Brain microvascular endothelial cell (primary cell): ENCODE measurements around the gene FGGY.

ENCODE experiments used
- DNase-seq: peaks from one replicate; pipeline ENCODE4 v3.0.0-alpha.2; 2020
- H3K27ac ChIP-seq: fragments of 250-450 bp; sonication (Bioruptor Pico); 2 replicates; pipeline ENCODE4 v1.5.1; 2020; ENCODE audit warnings: mild to moderate bottlenecking, moderate library complexity
- H3K27me3 ChIP-seq: fragments of 250-450 bp; sonication (Bioruptor Pico); replicated peaks from 2 replicates; pipeline ENCODE4 v1.5.1; 2020; ENCODE audit warnings: mild to moderate bottlenecking
- H3K36me3 ChIP-seq: fragments of 250-450 bp; sonication (Bioruptor Pico); replicated peaks from 2 replicates; pipeline ENCODE4 v1.5.1; 2020; ENCODE audit warnings: mild to moderate bottlenecking
- H3K4me3 ChIP-seq: 2 replicates; pipeline ENCODE4 v1.5.1; 2011; ENCODE audit warnings: low read depth, mild to moderate bottlenecking, control low read depth, low read length, moderate library complexity
- in situ Hi-C: cut with HindIII; loops from 2 replicates; pipeline ENCODE4 v1.10.0; 2017; ENCODE audit warnings: low sequenced_read_pairs, low pct_ligation_motif_present
- TF ChIP-seq, protein P1 (sequence below): IDR thresholded peaks from 2 replicates; pipeline ENCODE4 v1.5.1; 2011; ENCODE audit warnings: low read depth, mild to moderate bottlenecking, moderate library complexity, low read length, control low read depth, inconsistent platforms; ENCODE audit errors: missing control alignments

Gene FGGY

DNA sequence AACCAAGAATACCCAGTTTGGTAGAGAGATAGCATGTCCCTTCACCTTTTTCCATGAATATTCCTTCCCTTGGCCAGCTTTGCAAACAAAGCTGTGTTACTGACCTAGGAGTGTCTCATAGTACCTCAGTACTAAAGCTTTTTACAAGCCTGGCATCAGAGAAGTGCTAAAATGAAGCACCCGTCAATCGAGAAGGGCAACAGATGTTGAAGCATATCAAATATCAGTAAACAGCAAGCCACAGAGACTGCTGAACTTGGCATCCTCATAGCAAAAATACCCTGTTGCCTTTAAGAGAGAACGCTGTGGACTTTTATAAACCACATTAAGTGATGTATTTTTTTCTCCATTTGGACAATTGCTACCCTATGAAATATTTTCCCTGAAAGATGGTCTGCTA lies 389.3 kb downstream of the FGGY start:
- H3K27ac ChIP-seq, result no peak overlapping the region
- H3K36me3 ChIP-seq, result no peaks in the 10 kb centered on the region
- in situ Hi-C loops, result loop anchor here (25.0 kb wide), 1 partner anchor 924 kb away; no protein-coding TSS in a partner anchor
- TF ChIP-seq, protein P1, sequence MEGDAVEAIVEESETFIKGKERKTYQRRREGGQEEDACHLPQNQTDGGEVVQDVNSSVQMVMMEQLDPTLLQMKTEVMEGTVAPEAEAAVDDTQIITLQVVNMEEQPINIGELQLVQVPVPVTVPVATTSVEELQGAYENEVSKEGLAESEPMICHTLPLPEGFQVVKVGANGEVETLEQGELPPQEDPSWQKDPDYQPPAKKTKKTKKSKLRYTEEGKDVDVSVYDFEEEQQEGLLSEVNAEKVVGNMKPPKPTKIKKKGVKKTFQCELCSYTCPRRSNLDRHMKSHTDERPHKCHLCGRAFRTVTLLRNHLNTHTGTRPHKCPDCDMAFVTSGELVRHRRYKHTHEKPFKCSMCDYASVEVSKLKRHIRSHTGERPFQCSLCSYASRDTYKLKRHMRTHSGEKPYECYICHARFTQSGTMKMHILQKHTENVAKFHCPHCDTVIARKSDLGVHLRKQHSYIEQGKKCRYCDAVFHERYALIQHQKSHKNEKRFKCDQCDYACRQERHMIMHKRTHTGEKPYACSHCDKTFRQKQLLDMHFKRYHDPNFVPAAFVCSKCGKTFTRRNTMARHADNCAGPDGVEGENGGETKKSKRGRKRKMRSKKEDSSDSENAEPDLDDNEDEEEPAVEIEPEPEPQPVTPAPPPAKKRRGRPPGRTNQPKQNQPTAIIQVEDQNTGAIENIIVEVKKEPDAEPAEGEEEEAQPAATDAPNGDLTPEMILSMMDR, result no peak
- H3K4me3 ChIP-seq, result no peak overlapping the region
- DNase-seq, result no peak
- H3K27me3 ChIP-seq, result no peaks in the 10 kb centered on the region

DNA sequence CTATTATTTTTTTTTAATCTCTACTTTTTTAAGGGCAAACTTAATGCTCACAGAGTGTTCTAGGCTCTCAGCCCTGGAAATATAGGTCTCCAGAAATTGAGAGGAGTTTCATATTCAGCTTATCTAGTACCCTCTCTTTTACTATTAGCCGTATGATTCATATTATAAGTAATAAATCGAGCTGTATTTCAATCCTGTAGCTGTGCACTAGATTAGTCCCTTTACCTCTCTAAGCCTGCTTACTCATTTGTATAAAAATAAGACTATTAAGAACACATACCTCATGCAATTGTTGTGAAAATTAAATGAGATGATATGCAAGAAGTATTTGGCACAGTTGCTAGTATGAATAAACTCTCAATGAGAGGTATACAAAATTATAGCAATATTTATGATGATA lies 389.7 kb downstream of the FGGY start:
- Histone ChIP-seq H3K27ac (no peak overlapping the region), H3K36me3 (no peaks in the 10 kb centered on the region), H3K27me3 (no peaks in the 10 kb centered on the region), H3K4me3 (no peak overlapping the region)
- DNase-seq, result no peak
- TF ChIP-seq, protein P1, result no peak
- in situ Hi-C loops, result loop anchor here (25.0 kb wide), 1 partner anchor 924 kb away; no protein-coding TSS in a partner anchor

DNA sequence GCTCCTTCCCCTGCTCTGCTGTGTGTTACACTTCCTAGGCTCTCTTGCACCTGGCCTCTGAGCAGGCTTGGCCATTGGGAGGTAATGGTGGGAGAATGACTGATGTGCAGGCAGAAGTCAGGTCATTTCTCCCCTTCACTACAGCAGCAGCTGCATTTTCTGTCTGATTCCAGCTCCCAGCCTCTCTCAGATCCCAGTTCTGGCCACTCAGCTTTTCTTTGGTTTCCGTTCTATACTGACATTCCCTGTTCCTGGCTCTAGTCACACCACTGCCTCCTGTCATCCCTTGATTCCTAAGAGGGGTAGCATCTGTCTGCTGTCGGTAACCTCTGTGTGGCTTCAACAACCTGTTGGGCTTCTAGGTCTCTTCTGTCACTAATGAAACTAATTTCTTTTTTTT lies 390.2 kb downstream of the FGGY start:
- Histone ChIP-seq H3K4me3 (no peak overlapping the region), H3K27me3 (no peaks in the 10 kb centered on the region), H3K27ac (no peak overlapping the region), H3K36me3 (no peaks in the 10 kb centered on the region)
- no peak for DNase-seq
- TF ChIP-seq, protein P1, result no peak
- in situ Hi-C loops, result loop anchor here (25.0 kb wide), 1 partner anchor 925 kb away; no protein-coding TSS in a partner anchor

DNA sequence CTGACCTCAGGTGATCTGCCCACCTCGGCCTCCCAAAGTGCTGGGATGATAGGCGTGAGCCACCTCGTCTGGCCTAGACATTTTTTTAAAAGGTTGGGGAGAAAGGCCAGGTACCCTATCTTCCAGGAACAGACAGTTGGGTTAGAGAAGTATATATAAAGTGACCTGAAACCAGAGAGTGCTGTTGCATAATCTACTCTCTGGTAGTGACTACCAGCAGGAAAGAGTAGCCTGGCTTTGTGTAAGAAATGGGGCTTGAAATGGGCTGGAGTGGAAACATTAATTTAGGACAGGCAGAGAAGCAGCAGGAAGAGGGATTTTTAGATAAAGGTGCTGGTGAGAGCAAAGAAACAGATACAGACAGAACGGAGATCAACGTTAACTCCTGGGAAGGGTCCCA lies 392.1 kb downstream of the FGGY start:
- in situ Hi-C loops, result loop anchor here (25.0 kb wide), 1 partner anchor 927 kb away; no protein-coding TSS in a partner anchor
- TF ChIP-seq, protein P1, result no peak
- no peak overlapping the region for H3K27ac ChIP-seq

DNA sequence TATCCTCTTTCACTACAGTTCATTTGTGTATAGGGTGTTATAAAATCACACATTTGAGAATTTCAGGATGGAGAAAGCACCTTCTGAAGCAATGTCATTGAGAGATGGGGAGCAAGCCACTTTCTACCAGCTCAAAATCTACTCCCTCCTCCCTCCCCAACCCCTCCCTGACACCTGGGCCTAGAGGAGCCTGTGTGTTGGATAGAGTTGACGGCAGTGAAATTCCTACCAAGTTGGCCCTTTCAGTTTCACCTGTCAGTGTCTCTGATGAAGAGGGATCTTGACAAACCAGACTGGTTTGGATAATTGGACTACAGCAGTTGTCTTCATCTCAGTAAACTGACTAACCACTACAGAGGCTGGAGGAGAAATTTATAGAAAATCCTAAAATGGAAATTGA lies 392.8 kb downstream of the FGGY start:
- in situ Hi-C loops, result loop anchor here (25.0 kb wide), 1 partner anchor 927 kb away; no protein-coding TSS in a partner anchor
- Histone ChIP-seq H3K36me3 (no peaks in the 10 kb centered on the region), H3K27ac (no peak overlapping the region), H3K27me3 (no peaks in the 10 kb centered on the region), H3K4me3 (no peak overlapping the region)
- TF ChIP-seq, protein P1, result no peak
- no peak for DNase-seq

More for the DNA sequence above, 392.1 kb downstream of the FGGY start:
- no peaks in the 10 kb centered on the region for H3K27me3 ChIP-seq
- no peak for DNase-seq
- H3K36me3 ChIP-seq, result no peaks in the 10 kb centered on the region
- H3K4me3 ChIP-seq, result no peak overlapping the region
